Nucleus accumbens (tissue), 56 donors: ENCODE results near the gene MMP20.
A peak's percentile ranks its signal among the peaks of the same experiment; 100 is the strongest.

Source experiments
- DNase-seq, 56 donors: peaks; one replicate each; lab custom pipeline; 2025; lab: John Stamatoyannopoulos, UW

MMP20 gene

DNA sequence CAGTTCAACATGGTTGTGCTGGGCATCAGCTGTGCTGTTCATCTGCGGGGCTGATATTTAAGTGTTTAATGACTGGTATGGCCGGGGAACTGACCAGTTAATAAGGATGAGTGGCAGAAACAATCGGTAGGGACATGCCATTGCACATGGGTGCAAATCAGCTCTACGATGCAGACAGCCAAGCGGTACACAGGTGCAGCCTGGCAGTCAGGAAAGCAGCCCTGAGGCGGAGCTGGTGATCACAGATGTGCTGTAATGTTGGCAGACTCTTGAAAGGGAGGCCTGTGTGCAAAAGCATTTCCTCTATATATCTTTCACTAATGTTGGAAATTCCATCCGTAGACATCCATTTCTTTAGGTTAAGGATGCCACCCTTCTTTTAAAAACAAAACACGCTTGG is 1.1 kb downstream of the MMP20 start:
- no peak for DNase-seq

DNA sequence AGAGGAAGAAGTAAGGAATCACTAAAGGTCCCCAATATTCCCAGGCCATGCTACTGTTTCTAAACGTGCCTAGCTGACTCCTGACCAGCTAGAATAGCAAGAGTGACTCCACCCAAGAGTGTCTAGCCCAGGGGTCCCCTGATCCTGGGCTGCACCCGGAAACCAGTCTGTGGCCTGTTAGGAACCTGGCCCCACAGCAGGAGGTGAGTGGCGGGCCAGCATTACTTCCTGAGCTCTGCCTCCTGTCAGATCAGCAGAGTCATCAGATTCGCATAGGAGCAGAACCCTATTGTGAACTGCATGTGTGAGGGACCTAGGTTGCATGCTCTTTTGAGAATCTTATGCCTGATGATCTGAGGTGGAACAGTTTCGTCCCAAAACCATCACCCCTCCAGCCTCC is 2.0 kb downstream of the MMP20 start:
- DNase-seq: no peak

DNA sequence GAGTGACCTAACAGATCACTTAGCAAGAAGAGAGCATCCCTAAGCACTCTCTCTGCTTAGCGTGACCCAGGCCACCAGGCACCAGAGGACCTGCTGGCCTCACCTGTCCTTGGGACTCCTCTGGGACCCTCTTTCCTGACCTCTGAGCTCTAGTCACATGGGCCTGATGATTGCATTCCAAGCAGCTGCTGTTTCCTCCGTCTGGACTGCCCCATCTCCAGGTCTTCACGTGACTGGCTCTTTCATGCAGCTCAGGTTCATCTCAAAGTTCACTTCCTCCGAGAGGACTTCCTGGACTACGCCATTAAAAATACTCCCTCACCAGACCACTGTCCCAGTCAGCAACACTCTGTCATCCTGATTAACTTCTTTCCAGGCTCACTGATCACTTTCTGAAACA is 2.9 kb downstream of the MMP20 start:
- no peak for DNase-seq

DNA sequence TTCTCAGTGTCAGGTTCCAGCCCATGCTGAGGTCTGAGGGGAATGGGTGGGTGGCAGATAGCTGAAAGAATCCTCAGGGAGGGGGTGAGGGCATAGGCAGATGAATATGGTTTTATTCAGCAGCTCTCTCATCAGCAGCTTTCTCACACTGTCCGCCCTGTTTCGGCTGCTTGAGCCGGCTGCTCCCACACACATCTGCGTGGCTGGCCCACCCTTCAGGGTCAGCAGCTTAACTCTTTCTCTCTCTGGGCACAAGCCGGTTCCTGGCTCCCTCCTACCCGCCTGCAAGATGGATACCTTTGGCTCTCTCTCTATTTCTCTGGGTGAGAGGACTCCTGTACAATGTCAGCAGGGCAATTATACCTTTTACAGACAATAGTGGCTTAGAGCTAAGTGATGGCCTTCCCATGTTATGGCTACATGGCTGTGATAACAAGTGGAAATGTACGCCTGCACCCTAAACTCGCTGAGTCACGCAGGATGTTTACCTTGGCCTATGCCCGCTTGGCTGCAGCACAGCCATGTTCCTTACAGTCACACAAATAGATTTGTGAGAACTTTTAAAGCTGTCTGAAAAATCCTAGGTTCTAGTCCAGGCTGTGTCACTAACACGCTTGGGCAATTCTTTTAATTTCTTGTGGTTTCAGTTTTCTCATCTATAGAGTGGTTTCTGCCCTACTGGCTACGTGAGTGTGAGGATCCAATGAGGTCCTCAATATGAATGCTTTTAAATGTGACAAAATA is 4.1 kb downstream of the MMP20 start:
- no peak for DNase-seq

DNA sequence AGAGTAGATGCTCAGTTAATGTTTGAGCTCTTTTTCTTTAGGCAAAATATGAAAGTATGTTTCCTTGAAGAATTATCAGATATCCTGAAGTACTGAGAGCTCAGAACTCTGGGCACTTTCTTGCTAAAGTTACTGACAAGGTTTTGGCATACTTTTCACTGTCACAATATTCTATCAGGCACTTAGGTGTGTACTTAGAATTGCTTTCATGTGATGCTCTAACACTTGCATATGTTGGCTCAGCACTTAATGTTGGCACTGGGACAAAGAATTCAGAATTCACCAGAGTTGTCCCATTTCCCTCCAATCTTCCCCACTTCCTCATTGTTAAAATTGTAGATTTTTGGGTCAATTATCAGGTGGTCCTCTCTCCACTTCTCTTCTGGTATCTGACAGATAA is 5.0 kb downstream of the MMP20 start:
- DNase-seq: no peak

DNA sequence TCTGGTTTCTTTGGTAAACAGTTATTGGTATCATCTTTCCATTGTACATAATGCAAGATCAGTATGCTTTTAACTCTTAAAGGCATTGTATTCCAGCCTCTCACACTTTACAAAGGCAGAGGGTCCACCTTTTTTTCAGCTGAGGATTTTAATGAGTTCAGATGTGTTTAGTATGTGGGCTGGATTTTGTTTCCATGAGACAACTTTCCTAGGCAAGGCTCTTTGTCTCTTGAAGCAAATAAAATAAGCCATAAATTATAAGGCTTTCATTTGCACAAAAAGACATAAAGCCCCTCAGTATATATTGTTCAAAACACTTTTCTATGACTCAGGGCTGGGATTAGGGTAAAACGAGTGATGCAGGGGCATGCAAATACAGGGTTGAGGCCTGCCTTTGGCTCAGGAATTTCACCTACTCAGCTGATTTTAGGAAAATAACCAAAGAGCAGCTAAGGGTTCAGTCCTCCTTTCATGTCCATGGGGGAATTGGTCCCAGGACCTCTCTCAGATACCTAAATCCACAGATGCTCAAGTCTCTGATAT is 7.6 kb downstream of the MMP20 start:
- DNase-seq: no peak

DNA sequence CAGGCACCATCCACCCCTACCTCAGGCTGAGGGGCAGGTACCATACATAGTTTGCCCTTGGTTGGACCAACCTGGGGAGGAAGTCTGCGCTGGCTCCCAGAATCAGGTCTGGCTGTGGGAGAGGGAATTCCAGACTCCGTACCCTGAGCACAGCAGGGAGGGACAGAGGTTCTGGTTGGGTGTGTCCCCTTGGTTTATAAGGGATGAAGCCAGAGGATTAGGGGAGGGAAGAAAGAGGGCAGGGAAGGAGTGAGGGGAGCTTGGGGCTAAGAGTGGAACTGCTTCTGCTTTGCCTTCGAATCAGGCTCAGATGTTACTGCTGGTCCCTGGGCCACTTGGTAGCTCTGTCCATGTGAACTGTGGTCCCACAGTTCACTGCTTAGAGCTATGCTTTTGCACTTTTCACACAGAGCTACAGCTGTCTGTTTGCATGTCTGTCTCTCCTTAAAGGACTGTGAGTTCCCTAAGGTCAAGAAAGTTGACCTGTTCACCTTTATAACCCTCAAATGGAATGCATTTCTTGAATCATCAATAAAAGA is 9.2 kb downstream of the MMP20 start:
- DNase-seq: no peak

DNA sequence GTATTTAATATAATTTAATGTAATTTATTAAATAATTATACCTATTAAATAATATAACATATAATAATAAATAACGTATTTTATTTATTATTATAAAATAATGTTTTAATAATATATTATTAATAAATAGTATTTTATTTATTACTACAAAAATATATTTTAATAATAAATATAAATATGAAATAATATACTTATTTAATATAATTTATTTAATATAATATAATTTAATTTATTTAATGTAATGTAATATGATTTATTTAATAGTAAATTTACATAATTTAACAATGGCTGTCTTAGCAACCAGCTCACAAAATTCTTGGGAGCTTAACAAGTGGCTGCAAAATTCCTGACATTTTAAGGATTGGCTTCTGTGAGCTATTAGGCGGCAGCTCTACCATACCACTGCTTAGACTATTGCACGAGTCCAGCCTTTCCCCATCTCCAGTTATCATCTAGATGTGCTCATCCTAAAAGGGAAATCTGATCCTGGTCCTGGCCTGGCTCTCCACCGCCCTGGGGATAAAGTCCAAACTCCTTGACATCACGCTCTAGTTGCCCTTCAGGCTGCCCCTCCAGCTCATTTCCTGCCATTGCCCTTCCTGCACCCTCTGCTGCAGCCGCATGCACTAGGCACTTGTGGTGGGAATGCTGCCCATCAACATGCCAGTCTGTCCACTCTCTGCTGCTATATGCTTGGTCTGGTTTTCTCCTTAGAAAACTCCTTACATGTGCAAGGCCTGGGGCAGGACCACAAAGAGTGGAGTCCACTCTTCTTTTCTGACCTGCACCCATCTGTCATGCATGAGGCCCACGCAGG is 9.8 kb downstream of the MMP20 start:
- DNase-seq: no peak

DNA sequence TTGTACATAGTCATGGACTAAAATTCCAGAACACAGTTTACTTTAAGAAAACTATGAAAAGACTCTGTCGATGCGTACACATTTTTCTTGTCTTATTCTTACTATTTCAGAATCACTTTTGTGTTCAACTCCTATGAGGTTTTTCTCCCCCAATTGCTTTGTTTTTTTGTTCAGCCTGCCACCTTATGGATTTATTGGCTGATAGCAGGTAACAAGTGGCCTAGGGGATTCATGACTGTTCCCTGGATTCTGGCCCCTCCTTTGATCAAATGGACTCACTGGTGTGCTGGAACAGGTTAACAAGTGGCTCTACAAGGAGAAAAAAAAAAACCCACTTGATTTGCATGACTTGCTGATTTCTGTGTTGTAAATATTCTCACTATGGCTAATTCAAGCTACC is 10.6 kb downstream of the MMP20 start:
- DNase-seq: no peak

DNA sequence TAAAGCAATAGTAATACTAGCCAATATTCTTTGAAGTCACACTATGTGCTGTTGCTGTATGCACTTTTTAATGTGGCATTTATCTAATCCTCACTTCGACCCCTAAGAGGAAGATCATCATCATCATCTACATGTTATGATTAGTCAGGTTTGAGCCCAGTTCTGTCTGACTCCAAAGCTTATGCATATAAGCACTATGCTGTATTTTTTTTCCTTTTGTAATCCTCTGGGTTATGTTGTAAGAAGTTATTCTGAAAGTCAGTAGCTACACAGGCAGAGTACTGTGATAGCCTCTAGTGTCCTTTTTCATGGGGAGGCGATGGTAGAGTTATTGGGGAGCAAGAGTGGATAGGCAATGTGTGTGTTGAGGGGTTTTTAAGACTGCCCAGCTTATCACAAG is 11.1 kb downstream of the MMP20 start:
- DNase-seq: no peak

DNA sequence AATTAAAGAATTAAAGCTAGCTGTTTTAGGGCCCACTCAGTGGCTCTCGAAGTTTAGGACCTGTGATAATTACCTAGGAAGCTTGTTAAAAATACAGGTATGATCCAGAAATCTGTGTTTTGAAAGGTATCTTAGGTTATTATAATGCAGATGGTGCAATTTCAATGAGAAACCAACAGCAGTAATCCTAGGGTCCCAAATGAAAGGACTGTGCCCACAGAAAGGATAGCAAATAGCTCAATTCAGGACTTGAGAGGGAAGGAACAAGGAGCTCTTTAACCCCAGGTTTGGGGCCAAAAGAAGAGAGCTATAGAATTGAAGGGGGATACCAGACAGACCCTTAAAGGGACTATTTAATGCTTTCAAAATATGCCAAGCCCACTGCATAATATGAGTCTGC is 11.7 kb downstream of the MMP20 start:
- DNase-seq: no peak

DNA sequence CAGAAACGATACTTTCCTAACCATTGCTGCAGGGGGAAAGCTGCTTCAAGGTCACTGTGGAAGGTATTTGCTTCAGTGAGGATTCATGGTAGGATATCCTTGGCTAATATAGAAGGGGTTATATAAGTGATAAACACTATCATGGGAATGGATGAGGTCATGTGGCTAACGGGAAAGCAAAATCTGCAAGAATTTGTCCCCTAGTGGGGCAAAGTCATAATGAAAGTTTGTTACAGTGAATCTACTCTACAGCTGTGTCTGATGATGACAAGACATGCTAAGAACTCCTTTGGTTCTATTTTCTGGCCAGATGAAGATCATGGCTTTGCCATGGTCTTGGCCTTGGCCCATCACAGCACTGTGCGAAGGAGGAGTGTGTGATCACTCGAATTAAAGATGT is 13.8 kb downstream of the MMP20 start:
- DNase-seq: no peak

DNA sequence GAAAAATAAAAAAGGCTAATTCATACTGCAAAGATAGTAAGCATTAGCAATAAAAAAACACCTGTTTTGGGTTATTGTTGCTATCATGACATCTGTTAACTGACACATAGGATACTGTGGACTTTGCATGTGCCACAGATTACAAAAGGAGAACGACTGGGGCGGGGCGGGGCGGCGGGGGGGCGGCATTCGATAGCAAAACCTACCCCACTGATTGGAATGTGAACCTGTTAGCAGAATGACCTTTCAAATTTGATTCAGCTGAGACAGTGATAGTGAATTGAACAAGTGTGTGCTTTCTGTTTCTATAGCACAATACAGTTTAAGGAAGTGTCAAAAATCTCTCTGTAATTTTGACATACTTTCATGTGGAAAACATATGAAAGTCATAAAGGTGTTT is 14.9 kb downstream of the MMP20 start:
- DNase-seq: no peak

DNA sequence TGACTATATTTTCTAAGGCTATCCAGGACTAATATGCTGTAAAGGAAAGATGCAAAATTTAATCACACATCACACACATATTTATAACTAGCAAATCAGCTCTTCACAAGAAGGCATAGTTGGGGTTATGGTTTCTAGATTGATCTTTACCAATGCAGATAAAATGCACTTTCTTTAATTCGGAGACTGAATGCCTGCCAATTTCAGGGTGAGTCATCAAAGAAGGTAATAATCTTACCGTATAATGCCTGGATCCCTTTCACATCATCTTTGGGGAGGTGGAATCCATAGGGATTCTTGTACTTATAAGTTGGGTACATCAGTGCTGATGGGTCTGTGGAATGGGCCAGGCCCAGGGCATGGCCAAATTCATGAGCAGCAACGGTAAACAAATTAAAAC is 16.4 kb downstream of the MMP20 start:
- DNase-seq: no peak

DNA sequence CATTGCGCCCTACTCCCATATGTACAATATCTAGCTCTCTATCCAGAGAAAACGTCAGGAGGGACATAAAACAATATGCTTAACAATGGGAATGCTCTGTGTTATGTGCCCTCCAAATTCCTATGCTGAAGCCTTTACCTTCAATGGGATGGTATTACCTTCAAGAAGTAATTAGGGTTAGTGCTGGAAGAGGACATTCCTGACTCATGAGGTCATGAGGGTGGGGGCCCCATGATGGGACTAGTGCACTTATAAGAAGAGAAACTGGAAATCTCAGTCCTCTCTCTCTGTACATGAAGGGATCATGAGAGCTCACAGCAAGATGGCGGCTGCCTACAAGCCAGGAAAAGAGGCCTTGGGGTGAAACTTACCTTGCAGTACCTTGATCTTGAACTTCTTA is 20.3 kb downstream of the MMP20 start:
- no peak for DNase-seq

DNA sequence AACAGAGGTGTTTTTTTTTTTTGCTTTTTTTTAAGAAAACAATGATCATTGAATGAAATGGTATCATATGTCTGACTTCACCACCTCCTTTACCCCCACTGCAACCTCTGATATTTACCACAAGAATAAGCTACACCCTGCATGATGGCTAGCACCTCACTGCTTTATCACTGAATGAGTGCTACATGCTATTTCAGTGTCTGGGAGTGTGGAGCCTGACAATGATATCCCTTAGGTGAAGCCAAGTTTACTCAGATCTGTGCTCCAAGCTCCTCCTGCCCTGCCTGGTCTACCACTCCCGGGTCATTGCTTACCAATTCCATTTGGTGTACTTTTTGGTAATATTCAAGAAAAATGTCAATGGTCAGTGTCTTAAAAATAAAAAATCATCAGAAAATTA is 21.1 kb downstream of the MMP20 start:
- no peak for DNase-seq

DNA sequence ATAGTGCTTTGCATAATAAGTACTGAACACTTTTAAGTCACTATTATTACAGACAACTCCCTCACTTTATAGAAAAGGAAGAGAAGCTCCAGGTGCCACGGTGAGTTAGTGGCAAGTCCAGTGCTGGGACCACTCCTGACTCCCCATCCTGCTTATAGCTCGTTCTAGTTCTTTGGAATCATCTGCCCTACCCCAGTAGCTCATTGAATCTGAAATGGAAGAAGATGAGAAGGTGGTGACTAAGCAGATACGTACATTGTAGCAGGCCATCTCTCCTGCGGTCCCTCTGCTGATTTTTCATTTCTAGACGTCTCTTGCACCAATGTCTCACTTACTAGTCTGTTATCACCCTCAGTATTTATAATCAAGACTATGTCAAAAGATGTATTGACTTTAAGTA is 21.6 kb downstream of the MMP20 start:
- no peak for DNase-seq

DNA sequence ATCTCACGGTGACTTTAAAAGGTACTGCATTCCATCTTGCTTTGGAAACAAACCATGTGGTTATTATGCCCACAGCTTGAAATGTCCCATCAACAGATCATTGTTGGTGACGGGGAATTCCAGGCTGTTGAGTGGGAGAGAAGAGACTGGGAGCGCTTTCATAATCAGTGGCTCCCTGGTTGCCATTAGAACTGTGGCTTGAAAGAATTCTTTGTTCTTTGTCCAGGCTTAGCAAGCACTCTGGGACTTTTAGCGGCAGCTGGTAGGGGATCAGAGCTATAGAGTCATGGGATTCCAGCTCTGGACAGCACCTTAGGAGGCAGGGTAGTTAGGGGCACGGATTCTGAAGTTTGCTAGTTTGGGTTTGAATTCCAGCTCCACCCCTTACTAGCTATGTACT is 22.0 kb downstream of the MMP20 start:
- peak in 48 of 56 donors; percentile 6 to 84 (median 64) for DNase-seq

DNA sequence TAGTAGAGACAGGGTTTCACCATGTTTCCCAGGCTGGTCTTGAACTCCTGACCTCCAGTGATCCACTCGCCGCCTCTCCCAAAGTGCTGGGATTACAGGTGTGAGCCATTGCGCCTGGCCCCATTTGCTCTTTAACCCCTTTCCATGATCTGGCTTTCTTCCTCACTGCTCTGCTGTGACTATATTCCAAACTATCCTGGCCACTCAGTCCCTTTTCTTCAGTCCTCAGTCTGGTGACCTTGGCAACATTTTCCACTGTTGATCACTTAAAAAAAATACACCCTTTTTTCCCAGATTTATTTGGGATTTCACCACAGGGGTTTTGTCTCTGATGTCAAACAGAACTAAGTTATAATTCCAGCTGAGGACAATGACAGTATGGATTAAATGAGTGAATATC is 24.5 kb downstream of the MMP20 start:
- no peak for DNase-seq

DNA sequence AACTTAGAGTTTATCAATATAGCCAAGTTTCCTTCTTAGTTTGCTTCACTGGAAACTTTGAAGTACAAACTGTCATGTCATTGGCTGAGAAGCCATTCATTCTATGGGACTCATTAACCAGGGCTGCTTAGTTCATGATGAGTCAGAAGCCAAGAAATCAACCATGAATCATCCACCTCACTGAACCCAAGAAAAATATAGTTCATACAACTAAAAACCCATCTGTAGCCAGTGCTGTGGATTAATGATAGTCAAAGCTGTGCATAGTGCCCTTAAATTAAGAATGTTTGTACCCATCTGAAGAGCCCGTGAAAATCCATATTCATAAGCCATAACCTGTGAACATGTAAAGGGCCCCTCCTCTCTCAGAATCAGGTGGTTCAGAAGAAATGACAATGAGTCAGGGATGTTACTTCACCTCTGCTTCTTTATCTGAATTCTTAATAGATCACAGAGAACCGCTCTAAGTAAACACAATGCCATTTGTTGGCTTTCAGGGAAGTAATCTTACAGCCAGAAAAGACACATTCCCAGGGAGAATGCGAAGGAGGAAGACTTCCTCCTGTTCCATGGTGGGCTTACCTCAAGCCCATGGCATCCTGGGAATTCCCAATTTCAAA is 25.4 kb downstream of the MMP20 start:
- peak in 2 of 56 donors; percentile 6 to 28 for DNase-seq

DNA sequence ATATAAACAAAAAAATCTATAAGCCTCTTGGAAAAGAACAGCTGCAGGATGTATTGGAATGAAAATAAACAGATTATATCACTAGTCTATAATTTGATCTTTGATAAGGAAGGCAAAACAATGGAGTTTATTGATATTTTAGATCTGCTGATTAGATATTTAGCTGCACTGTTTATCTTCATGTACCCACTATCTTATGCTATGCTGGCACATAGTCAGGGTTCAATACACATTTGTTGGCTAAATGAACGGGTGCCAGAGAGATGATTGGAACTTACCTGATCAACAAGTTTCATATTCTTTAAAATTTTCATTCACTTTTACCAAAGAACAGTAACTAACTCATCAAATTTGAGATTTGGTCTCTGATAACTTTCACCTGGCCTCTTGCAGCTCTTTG is 26.9 kb downstream of the MMP20 start:
- no peak for DNase-seq
